Prostate gland (tissue), 2 donors: Measurements from ENCODE around the gene FANCF.

ENCODE experiments used
- POLR2A ChIP-seq: fragments of 450-650 bp; IDR thresholded peaks from one replicate; pipeline ENCODE4 v1.6.1; 2016; ENCODE audit warnings: antibody characterized with exemption, mild to moderate bottlenecking
- TF ChIP-seq, protein P1 (sequence below), 4 experiments: fragments of 200-600 bp in 2 of 4; fragments of 450-650 bp in 2 of 4; sonication (generic) in 2 of 4; IDR thresholded peaks; 1 replicate in 3 of 4; 2 replicates in 1 of 4; pipeline ENCODE4 v1.5.1; 2016 to 2019; ENCODE audit warnings: antibody characterized with exemption in 4 of 4, mild to moderate bottlenecking in 2 of 4, moderate library complexity in 2 of 4

DNA sequence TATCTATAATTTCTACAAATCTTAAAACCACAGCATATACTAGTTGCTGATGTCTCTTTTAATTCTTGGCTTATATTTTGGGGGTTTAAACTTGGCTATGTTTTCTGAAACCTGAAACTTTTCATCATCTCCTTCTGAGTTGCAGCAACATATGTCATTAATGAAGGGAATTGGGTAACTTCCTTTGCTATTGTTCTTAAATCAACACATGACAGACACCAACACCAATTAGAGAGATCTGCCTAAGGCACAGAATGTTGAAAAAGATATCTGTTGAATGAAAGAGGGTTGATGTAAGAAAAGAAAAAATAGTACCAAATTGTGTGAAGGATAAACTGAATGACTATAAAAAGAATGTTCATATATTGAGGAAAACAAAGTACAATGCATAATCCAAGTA lies 30.5 kb upstream of the FANCF start:
- TF ChIP-seq POLR2A: no peak
- TF ChIP-seq, protein P1, sequence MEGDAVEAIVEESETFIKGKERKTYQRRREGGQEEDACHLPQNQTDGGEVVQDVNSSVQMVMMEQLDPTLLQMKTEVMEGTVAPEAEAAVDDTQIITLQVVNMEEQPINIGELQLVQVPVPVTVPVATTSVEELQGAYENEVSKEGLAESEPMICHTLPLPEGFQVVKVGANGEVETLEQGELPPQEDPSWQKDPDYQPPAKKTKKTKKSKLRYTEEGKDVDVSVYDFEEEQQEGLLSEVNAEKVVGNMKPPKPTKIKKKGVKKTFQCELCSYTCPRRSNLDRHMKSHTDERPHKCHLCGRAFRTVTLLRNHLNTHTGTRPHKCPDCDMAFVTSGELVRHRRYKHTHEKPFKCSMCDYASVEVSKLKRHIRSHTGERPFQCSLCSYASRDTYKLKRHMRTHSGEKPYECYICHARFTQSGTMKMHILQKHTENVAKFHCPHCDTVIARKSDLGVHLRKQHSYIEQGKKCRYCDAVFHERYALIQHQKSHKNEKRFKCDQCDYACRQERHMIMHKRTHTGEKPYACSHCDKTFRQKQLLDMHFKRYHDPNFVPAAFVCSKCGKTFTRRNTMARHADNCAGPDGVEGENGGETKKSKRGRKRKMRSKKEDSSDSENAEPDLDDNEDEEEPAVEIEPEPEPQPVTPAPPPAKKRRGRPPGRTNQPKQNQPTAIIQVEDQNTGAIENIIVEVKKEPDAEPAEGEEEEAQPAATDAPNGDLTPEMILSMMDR (IDR thresholded peaks at IDR 0.05): no peak
